Thyroid gland (tissue), 4 donors: Measurements from ENCODE around the gene DUOX2.
A peak's percentile ranks its signal among the peaks of the same experiment; 100 is the strongest.

Experiments used
- POLR2A ChIP-seq, 2 donors: fragments of 450-650 bp; IDR thresholded peaks; one replicate each; pipeline ENCODE4 v1.6.1; 2017; ENCODE audit warnings: antibody characterized with exemption in 2 of 2, mild to moderate bottlenecking in 2 of 2, moderate library complexity in 1 of 2
- TF ChIP-seq, protein P1 (sequence below), 6 experiments: fragments of 200-600 bp in 3 of 6; fragments of 450-650 bp in 3 of 6; sonication (generic) in 3 of 6; IDR thresholded peaks; one replicate each; pipeline ENCODE4 v1.5.1; 2016 to 2019; ENCODE audit warnings: antibody characterized with exemption in 6 of 6, mild to moderate bottlenecking in 2 of 6, inconsistent platforms in 1 of 6, moderate library complexity in 1 of 6

DNA sequence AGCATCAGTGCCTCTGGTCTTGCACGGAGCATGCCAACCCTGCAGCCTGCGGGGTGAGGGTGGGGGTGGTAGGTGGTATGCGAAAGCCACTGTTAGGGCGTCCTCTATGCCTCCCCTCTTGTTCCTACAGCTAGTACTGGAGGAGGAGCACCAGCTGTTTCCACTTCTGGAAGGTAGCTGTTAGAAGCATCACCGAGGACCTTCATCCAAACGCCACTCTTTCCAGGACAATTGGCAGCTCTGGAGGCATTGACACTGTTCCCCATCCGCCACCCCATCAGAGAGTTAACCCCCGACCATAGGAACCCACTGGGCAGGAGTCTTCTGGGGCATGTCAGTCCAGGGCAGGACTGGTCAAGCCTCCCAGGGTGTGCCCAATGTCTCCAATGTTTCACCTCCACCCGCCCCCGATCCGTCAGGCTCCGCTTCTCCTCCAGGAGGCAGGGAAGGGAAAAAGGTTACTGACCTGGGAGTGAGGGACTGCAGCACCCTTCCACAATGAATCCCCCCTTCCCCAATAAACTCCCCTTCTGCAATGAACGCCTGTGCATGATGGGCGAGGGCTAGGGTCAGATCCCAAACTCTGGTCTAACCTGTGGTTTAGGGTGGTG lies 487 bp downstream of the DUOX2 start:
- no peak for TF ChIP-seq POLR2A (IDR thresholded peaks at IDR 0.05)
- TF ChIP-seq, protein P1, sequence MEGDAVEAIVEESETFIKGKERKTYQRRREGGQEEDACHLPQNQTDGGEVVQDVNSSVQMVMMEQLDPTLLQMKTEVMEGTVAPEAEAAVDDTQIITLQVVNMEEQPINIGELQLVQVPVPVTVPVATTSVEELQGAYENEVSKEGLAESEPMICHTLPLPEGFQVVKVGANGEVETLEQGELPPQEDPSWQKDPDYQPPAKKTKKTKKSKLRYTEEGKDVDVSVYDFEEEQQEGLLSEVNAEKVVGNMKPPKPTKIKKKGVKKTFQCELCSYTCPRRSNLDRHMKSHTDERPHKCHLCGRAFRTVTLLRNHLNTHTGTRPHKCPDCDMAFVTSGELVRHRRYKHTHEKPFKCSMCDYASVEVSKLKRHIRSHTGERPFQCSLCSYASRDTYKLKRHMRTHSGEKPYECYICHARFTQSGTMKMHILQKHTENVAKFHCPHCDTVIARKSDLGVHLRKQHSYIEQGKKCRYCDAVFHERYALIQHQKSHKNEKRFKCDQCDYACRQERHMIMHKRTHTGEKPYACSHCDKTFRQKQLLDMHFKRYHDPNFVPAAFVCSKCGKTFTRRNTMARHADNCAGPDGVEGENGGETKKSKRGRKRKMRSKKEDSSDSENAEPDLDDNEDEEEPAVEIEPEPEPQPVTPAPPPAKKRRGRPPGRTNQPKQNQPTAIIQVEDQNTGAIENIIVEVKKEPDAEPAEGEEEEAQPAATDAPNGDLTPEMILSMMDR (IDR thresholded peaks at IDR 0.05): peak in 1 of 6 experiments; percentile 8
